Measurements from ENCODE around the gene GSK3A. TPM values are rescaled to one million over a fixed set of nuclear protein-coding genes. Genes with fewer than 3 reads are reported as not detected.

Gene GSK3A
- total and polyA plus RNA-seq, 9 of the 15 experiments (the other 6 are each of a cell fraction or from before 2014, with no cell fraction given) = 0.62 to 90.7 (median 33.3) TPM

- TF ChIP-seq TFAP4 (CRISPR knock-in tag; IDR thresholded peaks at IDR 0.05; ENCODE audit: borderline replicate concordance) = no peak
- peak; percentile 41 for TF ChIP-seq ATF3 (IDR thresholded peaks at IDR 0.05)
- TF ChIP-seq ATF3 (CRISPR knock-in tag; conservative IDR thresholded peaks at IDR 0.05) = no peak
- no peak for TF ChIP-seq E2F3 (CRISPR knock-in tag; IDR thresholded peaks at IDR 0.05)
- no peak for TF ChIP-seq ZNF121 (CRISPR knock-in tag; conservative IDR thresholded peaks at IDR 0.05)
- no peak for TF ChIP-seq NR4A1 (CRISPR knock-in tag; IDR thresholded peaks at IDR 0.05)
- no peak for TF ChIP-seq NR4A1 (tag; IDR thresholded peaks at IDR 0.05)
- TF ChIP-seq, protein P1, sequence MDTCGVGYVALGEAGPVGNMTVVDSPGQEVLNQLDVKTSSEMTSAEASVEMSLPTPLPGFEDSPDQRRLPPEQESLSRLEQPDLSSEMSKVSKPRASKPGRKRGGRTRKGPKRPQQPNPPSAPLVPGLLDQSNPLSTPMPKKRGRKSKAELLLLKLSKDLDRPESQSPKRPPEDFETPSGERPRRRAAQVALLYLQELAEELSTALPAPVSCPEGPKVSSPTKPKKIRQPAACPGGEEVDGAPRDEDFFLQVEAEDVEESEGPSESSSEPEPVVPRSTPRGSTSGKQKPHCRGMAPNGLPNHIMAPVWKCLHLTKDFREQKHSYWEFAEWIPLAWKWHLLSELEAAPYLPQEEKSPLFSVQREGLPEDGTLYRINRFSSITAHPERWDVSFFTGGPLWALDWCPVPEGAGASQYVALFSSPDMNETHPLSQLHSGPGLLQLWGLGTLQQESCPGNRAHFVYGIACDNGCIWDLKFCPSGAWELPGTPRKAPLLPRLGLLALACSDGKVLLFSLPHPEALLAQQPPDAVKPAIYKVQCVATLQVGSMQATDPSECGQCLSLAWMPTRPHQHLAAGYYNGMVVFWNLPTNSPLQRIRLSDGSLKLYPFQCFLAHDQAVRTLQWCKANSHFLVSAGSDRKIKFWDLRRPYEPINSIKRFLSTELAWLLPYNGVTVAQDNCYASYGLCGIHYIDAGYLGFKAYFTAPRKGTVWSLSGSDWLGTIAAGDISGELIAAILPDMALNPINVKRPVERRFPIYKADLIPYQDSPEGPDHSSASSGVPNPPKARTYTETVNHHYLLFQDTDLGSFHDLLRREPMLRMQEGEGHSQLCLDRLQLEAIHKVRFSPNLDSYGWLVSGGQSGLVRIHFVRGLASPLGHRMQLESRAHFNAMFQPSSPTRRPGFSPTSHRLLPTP (IDR thresholded peaks at IDR 0.05; ENCODE audit: borderline replicate concordance, extremely low read depth, insufficient read length) = no peak
- peak; percentile 67; the same call in 1 of the 2 replicates for TF ChIP-seq CC2D1A (IDR thresholded peaks at IDR 0.05)
- TF ChIP-seq, protein P2, sequence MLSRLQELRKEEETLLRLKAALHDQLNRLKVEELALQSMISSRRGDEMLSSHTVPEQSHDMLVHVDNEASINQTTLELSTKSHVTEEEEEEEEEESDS (CRISPR knock-in tag; IDR thresholded peaks at IDR 0.05) = no peak
- TF ChIP-seq TGIF2 (CRISPR knock-in tag; IDR thresholded peaks at IDR 0.05) = no peak
- TF ChIP-seq HNRNPLL (IDR thresholded peaks at IDR 0.05; ENCODE audit: low read depth, low read length, poor library complexity, severe bottlenecking) = no peak
- TF ChIP-seq, protein P3, sequence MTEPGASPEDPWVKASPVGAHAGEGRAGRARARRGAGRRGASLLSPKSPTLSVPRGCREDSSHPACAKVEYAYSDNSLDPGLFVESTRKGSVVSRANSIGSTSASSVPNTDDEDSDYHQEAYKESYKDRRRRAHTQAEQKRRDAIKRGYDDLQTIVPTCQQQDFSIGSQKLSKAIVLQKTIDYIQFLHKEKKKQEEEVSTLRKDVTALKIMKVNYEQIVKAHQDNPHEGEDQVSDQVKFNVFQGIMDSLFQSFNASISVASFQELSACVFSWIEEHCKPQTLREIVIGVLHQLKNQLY (CRISPR knock-in tag; conservative IDR thresholded peaks at IDR 0.05) = no peak
- TF ChIP-seq FOXP4 (CRISPR knock-in tag; IDR thresholded peaks at IDR 0.05; ENCODE audit: borderline replicate concordance) = no peak
- TF ChIP-seq TEAD1 (CRISPR knock-in tag; IDR thresholded peaks at IDR 0.05) = no peak
- no peak for TF ChIP-seq NR2F6 (CRISPR knock-in tag; IDR thresholded peaks at IDR 0.05)
- no peak for TF ChIP-seq ZFPM2 (CRISPR knock-in tag; IDR thresholded peaks at IDR 0.05)
- TF ChIP-seq BACH1 (tag; IDR thresholded peaks at IDR 0.05) = no peak
These were observed 3.9 kb upstream of the GSK3A start (continued) for GRCh38 chr19:42246143-42246921.
